Measurements from ENCODE around the gene CLDN14.

- no peak for TF ChIP-seq POLR2A (IDR thresholded peaks at IDR 0.05)
- TF ChIP-seq CTCF (IDR thresholded peaks at IDR 0.05): no peak
- TF ChIP-seq POLR2AphosphoS5 (IDR thresholded peaks at IDR 0.05; ENCODE audit: insufficient read depth in 1 of 2, low read depth in 1 of 2): no peak
These were observed 42.8 kb downstream of the CLDN14 start for GRCh38 chr21:36436829-36437744.
